HG03558 (cell line): ENCODE measurements around the gene CCDC178.
A peak's percentile ranks its signal among the peaks of the same experiment; 100 is the strongest.
"Not testable (repeated sequence)": the region's sequence is repeated elsewhere in the genome, so short reads cannot be mapped to it uniquely, and the experiment has no call there.

Experiments
- ATAC-seq: cut with Tn5 transposase; IDR thresholded peaks from one replicate; pipeline ENCODE4 v1.9.1; 2021; ENCODE audit warnings: moderate number of reproducible peaks; ENCODE audit not compliant: unreplicated experiment; ENCODE audit errors: extremely low read depth

The CCDC178 gene

GRCh38 chr18:33239298-33239697 is 201.2 kb downstream of the CCDC178 start:
- ATAC-seq, result no peak

- peak; percentile 10 for ATAC-seq
Measured at GRCh38 chr18:33232318-33232626, 208.2 kb downstream of the CCDC178 start.

GRCh38 chr18:33231474-33232317 is 208.8 kb downstream of the CCDC178 start:
- peak; percentile 93 for ATAC-seq

GRCh38 chr18:33212363-33212762 is 228.2 kb downstream of the CCDC178 start:
- ATAC-seq, result no peak

- no peak for ATAC-seq
Measured at GRCh38 chr18:33210575-33211189, 229.8 kb downstream of the CCDC178 start.

- no peak for ATAC-seq
Measured at GRCh38 chr18:33205777-33206176, 234.7 kb downstream of the CCDC178 start.

GRCh38 chr18:33201509-33201926 is 239.0 kb downstream of the CCDC178 start:
- ATAC-seq, result no peak

GRCh38 chr18:33195795-33196194 is 244.7 kb downstream of the CCDC178 start:
- ATAC-seq, result no peak

- no peak for ATAC-seq
Measured at GRCh38 chr18:33194793-33195192, 245.7 kb downstream of the CCDC178 start.

GRCh38 chr18:33184958-33185357 is 255.6 kb downstream of the CCDC178 start:
- ATAC-seq, result no peak

GRCh38 chr18:33184175-33184574 is 256.3 kb downstream of the CCDC178 start:
- ATAC-seq, result no peak

GRCh38 chr18:33183136-33183535 is 257.4 kb downstream of the CCDC178 start:
- ATAC-seq, result no peak

GRCh38 chr18:33181016-33181415 is 259.5 kb downstream of the CCDC178 start:
- ATAC-seq, result no peak

- no peak for ATAC-seq
Measured at GRCh38 chr18:33169218-33169617, 271.3 kb downstream of the CCDC178 start.

- not testable (repeated sequence) for ATAC-seq
Measured at GRCh38 chr18:33164121-33164520, 276.4 kb downstream of the CCDC178 start.

GRCh38 chr18:33161131-33161530 is 279.4 kb downstream of the CCDC178 start:
- ATAC-seq, result no peak

GRCh38 chr18:33159151-33159550 is 281.4 kb downstream of the CCDC178 start:
- ATAC-seq, result no peak

- ATAC-seq, result no peak
Measured at GRCh38 chr18:33157893-33158292, 282.6 kb downstream of the CCDC178 start.

GRCh38 chr18:33156906-33157470 is 283.5 kb downstream of the CCDC178 start:
- no peak for ATAC-seq

GRCh38 chr18:33154049-33154448 is 286.5 kb downstream of the CCDC178 start:
- ATAC-seq, result no peak

- no peak for ATAC-seq
Measured at GRCh38 chr18:33152376-33152775, 288.1 kb downstream of the CCDC178 start.
